Activated naive CD8-positive, alpha-beta T cell treated with anti-CD3 and anti-CD28 coated beads, Interleukin-2, amount 50 U/mL, for 24 hours (primary cell): ENCODE measurements around the gene NOMO2.
"Not testable (repeated sequence)": the region's sequence is repeated elsewhere in the genome, so short reads cannot be mapped to it uniquely, and the experiment has no call there.

ENCODE experiments used
- ATAC-seq: fragments of 150-1000 bp; cut with Tn5 transposase; one replicate; pipeline ENCODE4 v1.10.0; 2021
- DNase-seq: peaks from one replicate; pipeline ENCODE4 v3.0.0; 2021
- H3K27ac Mint-ChIP-seq: one replicate; pipeline ENCODE4 v1.8.0; 2021; ENCODE audit warnings: mild to moderate bottlenecking, mixed read lengths
- H3K27me3 Mint-ChIP-seq: one replicate; pipeline ENCODE4 v1.8.0; 2021; ENCODE audit warnings: mixed read lengths
- H3K36me3 Mint-ChIP-seq: one replicate; pipeline ENCODE4 v1.8.0; 2021; ENCODE audit warnings: low read depth, mixed read lengths
- H3K4me1 Mint-ChIP-seq: one replicate; pipeline ENCODE4 v1.8.0; 2021; ENCODE audit warnings: mixed read lengths
- H3K4me3 Mint-ChIP-seq: one replicate; pipeline ENCODE4 v1.8.0; 2021; ENCODE audit warnings: mild to moderate bottlenecking, moderate library complexity, mixed read lengths
- H3K9me3 Mint-ChIP-seq: one replicate; pipeline ENCODE4 v1.8.0; 2021; ENCODE audit warnings: mixed read lengths

Gene NOMO2

GRCh38 chr16:18561727-18562314, at the start of gene NOMO2:
Gene NOMO2, minus strand, starts transcription at chr16:18562097. Its CDS starts 57 bp downstream, at chr16:18562040.
- DNase-seq (peak; percentile 90), ATAC-seq (peak; percentile 96)
- peak within 1 kb of the TSS; percentile 71 for H3K4me3 Mint-ChIP-seq
- not testable (repeated sequence) for H3K27me3 Mint-ChIP-seq, H3K9me3 Mint-ChIP-seq, H3K36me3 Mint-ChIP-seq, H3K27ac Mint-ChIP-seq
- peaks cover 12% of the 10 kb centered on the region for H3K4me1 Mint-ChIP-seq

GRCh38 chr16:18610147-18610803, 48.4 kb upstream of the NOMO2 start:
- H3K4me3 Mint-ChIP-seq, H3K27ac Mint-ChIP-seq, ATAC-seq, H3K27me3 Mint-ChIP-seq, H3K36me3 Mint-ChIP-seq, DNase-seq, H3K4me1 Mint-ChIP-seq, H3K9me3 Mint-ChIP-seq: not testable (repeated sequence)

- H3K4me1 Mint-ChIP-seq, ATAC-seq, H3K27me3 Mint-ChIP-seq, H3K36me3 Mint-ChIP-seq, H3K4me3 Mint-ChIP-seq, H3K9me3 Mint-ChIP-seq, H3K27ac Mint-ChIP-seq, DNase-seq: not testable (repeated sequence)
Observed at GRCh38 chr16:18608271-18608670, 46.4 kb upstream of the NOMO2 start.

GRCh38 chr16:18603572-18604246, 41.8 kb upstream of the NOMO2 start:
- H3K27ac Mint-ChIP-seq, H3K27me3 Mint-ChIP-seq, ATAC-seq, H3K4me3 Mint-ChIP-seq, DNase-seq, H3K9me3 Mint-ChIP-seq, H3K4me1 Mint-ChIP-seq, H3K36me3 Mint-ChIP-seq: not testable (repeated sequence)

- DNase-seq, H3K27ac Mint-ChIP-seq: not testable (repeated sequence)
Observed at GRCh38 chr16:18598582-18598981, 36.7 kb upstream of the NOMO2 start.

GRCh38 chr16:18597734-18598133, 35.8 kb upstream of the NOMO2 start:
- ATAC-seq, H3K9me3 Mint-ChIP-seq: not testable (repeated sequence)

More at GRCh38 chr16:18598582-18598981, 36.7 kb upstream of the NOMO2 start:
- H3K4me3 Mint-ChIP-seq, H3K36me3 Mint-ChIP-seq, H3K4me1 Mint-ChIP-seq, ATAC-seq, H3K9me3 Mint-ChIP-seq, H3K27me3 Mint-ChIP-seq: not testable (repeated sequence)

GRCh38 chr16:18597319-18597718, 35.4 kb upstream of the NOMO2 start:
- not testable (repeated sequence) for H3K36me3 Mint-ChIP-seq, DNase-seq, H3K4me3 Mint-ChIP-seq, H3K4me1 Mint-ChIP-seq, H3K27ac Mint-ChIP-seq, H3K27me3 Mint-ChIP-seq, H3K9me3 Mint-ChIP-seq, ATAC-seq

More at GRCh38 chr16:18597734-18598133, 35.8 kb upstream of the NOMO2 start:
- H3K36me3 Mint-ChIP-seq, H3K4me3 Mint-ChIP-seq, DNase-seq, H3K27ac Mint-ChIP-seq, H3K27me3 Mint-ChIP-seq, H3K4me1 Mint-ChIP-seq: not testable (repeated sequence)

- H3K36me3 Mint-ChIP-seq, H3K27me3 Mint-ChIP-seq, ATAC-seq, H3K4me3 Mint-ChIP-seq, DNase-seq, H3K9me3 Mint-ChIP-seq, H3K4me1 Mint-ChIP-seq, H3K27ac Mint-ChIP-seq: not testable (repeated sequence)
Observed at GRCh38 chr16:18595796-18596195, 33.9 kb upstream of the NOMO2 start.

- not testable (repeated sequence) for ATAC-seq, H3K4me1 Mint-ChIP-seq, H3K4me3 Mint-ChIP-seq, H3K9me3 Mint-ChIP-seq, H3K36me3 Mint-ChIP-seq, DNase-seq, H3K27ac Mint-ChIP-seq, H3K27me3 Mint-ChIP-seq
Observed at GRCh38 chr16:18594880-18595279, 33.0 kb upstream of the NOMO2 start.

- H3K27me3 Mint-ChIP-seq, H3K27ac Mint-ChIP-seq, H3K4me1 Mint-ChIP-seq, H3K36me3 Mint-ChIP-seq, DNase-seq, ATAC-seq, H3K4me3 Mint-ChIP-seq, H3K9me3 Mint-ChIP-seq: not testable (repeated sequence)
Observed at GRCh38 chr16:18593904-18594303, 32.0 kb upstream of the NOMO2 start.

GRCh38 chr16:18592982-18593381, 31.1 kb upstream of the NOMO2 start:
- H3K27ac Mint-ChIP-seq, ATAC-seq, H3K4me3 Mint-ChIP-seq, H3K27me3 Mint-ChIP-seq, DNase-seq, H3K4me1 Mint-ChIP-seq, H3K9me3 Mint-ChIP-seq, H3K36me3 Mint-ChIP-seq: not testable (repeated sequence)

GRCh38 chr16:18591908-18592307, 30.0 kb upstream of the NOMO2 start:
- H3K27me3 Mint-ChIP-seq: not testable (repeated sequence)
- peak; percentile 10 for DNase-seq

GRCh38 chr16:18591441-18591840, 29.5 kb upstream of the NOMO2 start:
- not testable (repeated sequence) for ATAC-seq, H3K27ac Mint-ChIP-seq, DNase-seq, H3K36me3 Mint-ChIP-seq, H3K27me3 Mint-ChIP-seq, H3K4me3 Mint-ChIP-seq, H3K9me3 Mint-ChIP-seq, H3K4me1 Mint-ChIP-seq

More at GRCh38 chr16:18591908-18592307, 30.0 kb upstream of the NOMO2 start:
- H3K9me3 Mint-ChIP-seq, H3K4me1 Mint-ChIP-seq, H3K4me3 Mint-ChIP-seq, ATAC-seq, H3K27ac Mint-ChIP-seq, H3K36me3 Mint-ChIP-seq: not testable (repeated sequence)

GRCh38 chr16:18589806-18590205, 27.9 kb upstream of the NOMO2 start:
- DNase-seq, H3K9me3 Mint-ChIP-seq, H3K4me1 Mint-ChIP-seq, H3K36me3 Mint-ChIP-seq, ATAC-seq, H3K27ac Mint-ChIP-seq, H3K27me3 Mint-ChIP-seq, H3K4me3 Mint-ChIP-seq: not testable (repeated sequence)
